Measurements from ENCODE around the gene C6orf163. TPM values are rescaled to one million over a fixed set of nuclear protein-coding genes. Genes with fewer than 3 reads are reported as not detected.

The C6orf163 gene
- total RNA-seq, 2 experiments from 2014 or later: 2.0 to 2.3 TPM

DNA sequence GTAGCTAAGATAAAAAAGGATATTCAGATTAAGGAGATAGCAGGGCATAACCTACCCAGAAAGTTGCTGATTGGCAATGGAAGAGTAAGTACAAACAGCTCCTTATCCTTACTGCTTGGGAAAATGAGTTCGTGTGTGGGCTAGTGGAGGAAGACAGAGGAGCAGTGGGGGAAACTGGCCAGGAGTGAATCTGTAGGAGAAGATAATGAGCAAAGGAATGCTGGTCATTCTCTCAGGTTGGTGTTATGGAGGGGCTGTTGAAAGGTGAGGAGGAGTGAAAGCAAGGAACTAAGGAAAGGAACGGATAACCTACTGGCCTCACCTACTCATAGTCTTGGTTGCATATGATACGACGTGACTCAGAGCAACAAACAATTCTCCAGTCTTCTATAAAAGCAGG is 8.2 kb upstream of the C6orf163 start:
- Mint-ChIP-seq H3K36me3 (ENCODE audit: low read depth) (peaks cover 15% of the 10 kb centered on the region), H3K4me3 (no peak overlapping the region), H3K27ac (no peak overlapping the region), H3K9me3 (peaks cover 14% of the 10 kb centered on the region), H3K27me3 (no peaks in the 10 kb centered on the region), H3K4me1 (peaks cover 21% of the 10 kb centered on the region)
- no peak for DNase-seq
- ChIA-PET CTCF (interaction anchor here (1.1 to 1.3 kb wide), 2 partner anchors 10 to 14 kb away, joined by 3 read pairs; partner anchors contain the start of gene SMIM8), POLR2A (no interaction called here)

GRCh38 chr6:87340230-87340629 is 4.4 kb upstream of the C6orf163 start:
- Mint-ChIP-seq H3K36me3 (ENCODE audit: low read depth) (no peaks in the 10 kb centered on the region), H3K4me1 (no peaks in the 10 kb centered on the region), H3K9me3 (no peaks in the 10 kb centered on the region), H3K27ac (no peak overlapping the region), H3K4me3 (no peak overlapping the region), H3K27me3 (no peaks in the 10 kb centered on the region)
- ChIA-PET CTCF (no interaction called here), POLR2A (no interaction called here)
- no peak for DNase-seq

- no peaks in the 10 kb centered on the region for H3K4me1 Mint-ChIP-seq
- H3K36me3 Mint-ChIP-seq (ENCODE audit: low read depth): no peaks in the 10 kb centered on the region
- no peak overlapping the region for H3K4me3 Mint-ChIP-seq
- no peak for DNase-seq
- ChIA-PET CTCF (no interaction called here), POLR2A (no interaction called here)
- no peak overlapping the region for H3K27ac Mint-ChIP-seq
- H3K9me3 Mint-ChIP-seq: no peaks in the 10 kb centered on the region
- H3K27me3 Mint-ChIP-seq: no peaks in the 10 kb centered on the region
Observed at GRCh38 chr6:87341158-87341557, 3.5 kb upstream of the C6orf163 start.

DNA sequence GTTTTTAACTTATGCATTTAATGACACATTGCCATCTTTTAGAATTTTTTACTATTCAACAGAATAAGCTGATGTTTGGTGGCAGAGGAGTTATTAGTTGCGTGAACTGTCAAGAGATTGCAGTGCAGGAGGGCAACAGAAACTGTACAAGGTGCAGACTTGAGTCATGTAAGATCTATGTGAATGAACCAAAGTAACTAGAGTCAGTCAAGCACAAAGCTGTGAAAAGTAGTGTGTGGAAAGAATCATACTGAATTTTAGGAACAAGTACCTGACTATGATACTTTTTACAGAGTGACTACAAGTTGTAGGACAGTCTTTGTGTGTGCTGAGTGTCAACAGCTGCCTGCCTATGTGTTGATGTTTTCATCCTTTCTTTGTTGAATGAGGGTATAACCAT is 2.7 kb upstream of the C6orf163 start:
- H3K36me3 Mint-ChIP-seq (ENCODE audit: low read depth): no peaks in the 10 kb centered on the region
- H3K4me1 Mint-ChIP-seq: no peaks in the 10 kb centered on the region
- no peak for DNase-seq
- no peak overlapping the region for H3K27ac Mint-ChIP-seq
- no peaks in the 10 kb centered on the region for H3K27me3 Mint-ChIP-seq
- ChIA-PET CTCF (interaction anchor here (0.8 kb wide), 1 partner anchor 34 kb away, joined by 4 read pairs; no protein-coding TSS in a partner anchor), POLR2A (no interaction called here)
- no peaks in the 10 kb centered on the region for H3K9me3 Mint-ChIP-seq
- H3K4me3 Mint-ChIP-seq: no peak overlapping the region

- Mint-ChIP-seq H3K27me3 (no peaks in the 10 kb centered on the region), H3K27ac (no peak overlapping the region), H3K36me3 (ENCODE audit: low read depth) (no peaks in the 10 kb centered on the region), H3K9me3 (no peaks in the 10 kb centered on the region), H3K4me3 (no peak overlapping the region), H3K4me1 (no peaks in the 10 kb centered on the region)
- POLR2A ChIA-PET: no interaction called here
- CTCF ChIA-PET: interaction anchor here (0.8 kb wide), 1 partner anchor 33 kb away, joined by 4 read pairs; no protein-coding TSS in a partner anchor
- DNase-seq: no peak
Observed at GRCh38 chr6:87342829-87343228, 1.8 kb upstream of the C6orf163 start.

DNA sequence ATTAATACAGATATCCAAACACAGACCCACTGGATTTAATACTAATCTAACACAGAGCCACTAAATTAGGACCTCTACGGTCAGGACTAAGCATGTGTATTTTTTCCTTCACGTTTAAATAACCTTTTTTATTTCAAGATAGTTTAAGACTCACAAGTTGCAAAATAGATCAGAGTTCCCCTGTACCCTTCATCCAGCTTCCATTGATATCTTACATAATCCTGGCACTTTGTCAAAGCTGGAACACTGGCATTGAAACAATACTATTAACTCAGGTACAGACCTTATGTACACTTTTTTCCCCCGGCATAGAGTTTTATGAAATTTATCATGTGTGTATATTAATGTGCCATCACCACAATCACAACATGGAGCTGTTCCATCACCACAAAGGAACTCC is 2.1 kb downstream of the C6orf163 start:
- CTCF ChIA-PET: interaction anchor here (1.1 kb wide), 1 partner anchor 11 kb away, joined by 3 read pairs; no protein-coding TSS in a partner anchor
- POLR2A ChIA-PET: no interaction called here
- no peaks in the 10 kb centered on the region for H3K9me3 Mint-ChIP-seq
- no peaks in the 10 kb centered on the region for H3K27me3 Mint-ChIP-seq
- H3K4me3 Mint-ChIP-seq: no peak overlapping the region
- H3K27ac Mint-ChIP-seq: no peak overlapping the region
- DNase-seq: no peak
- H3K4me1 Mint-ChIP-seq: no peaks in the 10 kb centered on the region
- no peaks in the 10 kb centered on the region for H3K36me3 Mint-ChIP-seq (ENCODE audit: low read depth)

GRCh38 chr6:87349896-87350295 is 5.3 kb downstream of the C6orf163 start:
- no peak for DNase-seq
- Mint-ChIP-seq H3K9me3 (no peaks in the 10 kb centered on the region), H3K27ac (no peak overlapping the region), H3K36me3 (ENCODE audit: low read depth) (no peaks in the 10 kb centered on the region), H3K4me1 (no peaks in the 10 kb centered on the region), H3K27me3 (no peaks in the 10 kb centered on the region), H3K4me3 (no peak overlapping the region)
- CTCF ChIA-PET: no interaction called here
- POLR2A ChIA-PET: no interaction called here

DNA sequence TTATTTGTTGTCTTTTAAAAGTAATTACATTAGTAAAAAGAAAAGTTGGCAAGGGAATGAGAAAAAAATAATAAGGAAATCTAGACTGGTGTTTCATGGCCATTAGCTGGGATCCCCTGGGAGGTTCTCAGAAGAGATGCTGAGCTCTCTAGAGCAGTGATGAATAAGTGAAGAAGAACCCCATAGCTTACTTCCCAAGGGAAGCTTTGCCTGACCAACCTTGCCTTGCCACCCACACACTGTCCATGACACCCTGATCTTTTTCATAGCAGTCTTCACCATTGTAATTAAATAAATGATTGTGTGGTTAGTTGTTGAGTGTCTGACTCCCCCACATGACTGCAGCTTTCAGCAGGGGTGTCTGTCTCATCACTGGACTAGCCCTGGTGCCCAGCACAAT is 5.9 kb downstream of the C6orf163 start:
- Mint-ChIP-seq H3K9me3 (no peaks in the 10 kb centered on the region), H3K27ac (no peak overlapping the region), H3K36me3 (ENCODE audit: low read depth) (no peaks in the 10 kb centered on the region), H3K27me3 (no peaks in the 10 kb centered on the region), H3K4me3 (no peak overlapping the region), H3K4me1 (no peaks in the 10 kb centered on the region)
- POLR2A ChIA-PET: no interaction called here
- no peak for DNase-seq
- CTCF ChIA-PET: no interaction called here

DNA sequence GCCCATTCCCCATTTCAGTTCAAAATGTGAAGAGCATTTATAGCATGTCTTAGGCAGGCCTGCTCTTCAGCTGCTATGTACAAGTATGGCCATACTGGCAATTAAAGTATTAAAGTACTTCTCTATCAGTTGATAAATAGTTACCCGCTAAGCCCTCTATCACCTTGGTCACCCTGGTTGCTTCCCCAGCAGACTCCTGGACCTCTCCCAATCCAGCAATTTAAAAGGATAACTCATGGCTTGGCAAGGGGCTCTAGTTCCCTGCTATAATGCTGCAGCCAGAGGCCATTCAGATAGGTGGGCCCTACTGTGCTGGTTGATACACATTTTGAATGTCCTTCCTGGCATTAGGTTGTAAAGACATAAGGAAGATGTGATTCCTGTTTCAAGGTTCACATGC is 7.0 kb downstream of the C6orf163 start:
- H3K27me3 Mint-ChIP-seq: no peaks in the 10 kb centered on the region
- H3K9me3 Mint-ChIP-seq: no peaks in the 10 kb centered on the region
- no peaks in the 10 kb centered on the region for H3K4me1 Mint-ChIP-seq
- DNase-seq: no peak
- H3K4me3 Mint-ChIP-seq: no peak overlapping the region
- H3K36me3 Mint-ChIP-seq (ENCODE audit: low read depth): no peaks in the 10 kb centered on the region
- no peak overlapping the region for H3K27ac Mint-ChIP-seq
- CTCF ChIA-PET: no interaction called here
- POLR2A ChIA-PET: no interaction called here

DNA sequence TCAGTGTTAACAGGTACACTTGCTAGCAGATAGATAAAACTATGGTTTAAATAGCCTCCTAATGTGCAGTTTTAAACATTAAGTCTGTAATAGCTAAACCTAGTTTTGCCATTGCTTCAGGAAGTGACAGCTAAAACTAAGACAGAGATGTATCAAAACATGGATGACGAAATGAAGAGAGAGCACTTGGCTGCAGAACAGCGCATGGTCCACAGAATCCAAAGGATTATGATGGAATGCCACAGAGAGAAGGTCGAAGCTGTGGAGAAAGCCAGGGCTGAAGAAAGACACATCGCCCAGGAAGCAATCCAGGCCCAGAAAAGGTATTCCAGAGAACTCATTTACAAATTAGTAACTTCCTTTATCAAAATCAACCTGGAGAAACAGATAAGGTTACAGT is 11.6 kb downstream of the C6orf163 start:
- POLR2A ChIA-PET: no interaction called here
- CTCF ChIA-PET: no interaction called here
- Mint-ChIP-seq H3K9me3 (no peaks in the 10 kb centered on the region), H3K4me3 (no peak overlapping the region), H3K4me1 (no peaks in the 10 kb centered on the region), H3K27me3 (no peaks in the 10 kb centered on the region), H3K36me3 (ENCODE audit: low read depth) (no peaks in the 10 kb centered on the region), H3K27ac (no peak overlapping the region)
- DNase-seq: no peak

DNA sequence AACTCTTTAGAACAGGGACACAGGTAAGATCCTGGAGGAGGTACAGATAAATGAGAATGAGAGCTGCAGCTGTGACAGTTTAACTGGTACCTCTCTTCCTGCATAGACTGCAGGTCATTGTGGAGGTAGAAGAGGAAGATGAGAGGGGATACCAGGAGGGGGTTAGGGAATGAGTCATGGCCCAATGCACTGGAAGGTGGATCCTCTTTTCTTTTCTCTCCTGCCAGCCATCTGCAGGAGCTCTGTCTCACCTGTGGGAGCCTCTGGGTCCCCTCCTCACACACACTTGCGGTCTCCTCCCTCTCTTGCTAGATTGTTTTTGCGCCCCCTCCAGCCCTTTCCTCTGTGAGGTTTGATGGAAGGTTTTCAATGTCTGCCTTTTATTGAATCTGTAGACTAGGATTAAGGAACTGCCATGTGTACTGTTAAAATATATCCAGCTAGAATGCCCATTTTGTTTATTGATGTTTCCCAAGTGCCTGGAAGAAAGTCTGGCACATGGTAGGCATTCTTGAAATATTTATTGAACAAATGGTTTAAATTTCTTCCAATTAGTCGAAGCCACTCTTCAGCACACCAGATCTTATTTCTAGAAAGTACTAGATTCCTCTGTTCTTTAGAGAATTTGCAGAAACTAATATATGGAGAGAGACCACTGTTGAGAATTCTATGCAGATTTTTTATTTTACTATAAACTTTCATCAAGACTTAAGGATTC is 13.0 kb downstream of the C6orf163 start:
- no peaks in the 10 kb centered on the region for H3K36me3 Mint-ChIP-seq (ENCODE audit: low read depth)
- no peak overlapping the region for H3K27ac Mint-ChIP-seq
- no peak for DNase-seq
- no peak overlapping the region for H3K4me3 Mint-ChIP-seq
- ChIA-PET CTCF (interaction anchor here (0.8 kb wide), 1 partner anchor 36 kb away, joined by 3 read pairs; no protein-coding TSS in a partner anchor), POLR2A (interaction anchor here (0.6 kb wide), 1 partner anchor 607 kb away, joined by 3 read pairs; no protein-coding TSS in a partner anchor)
- no peaks in the 10 kb centered on the region for H3K4me1 Mint-ChIP-seq
- H3K9me3 Mint-ChIP-seq: no peaks in the 10 kb centered on the region
- no peaks in the 10 kb centered on the region for H3K27me3 Mint-ChIP-seq

GRCh38 chr6:87364602-87365252 is 20.1 kb downstream of the C6orf163 start:
- Mint-ChIP-seq H3K27ac (no peak overlapping the region), H3K27me3 (no peaks in the 10 kb centered on the region), H3K36me3 (ENCODE audit: low read depth) (no peaks in the 10 kb centered on the region), H3K4me1 (no peaks in the 10 kb centered on the region), H3K4me3 (no peak overlapping the region), H3K9me3 (peaks cover 9% of the 10 kb centered on the region)
- DNase-seq: no peak
- CTCF ChIA-PET: interaction anchor here (0.7 to 1.0 kb wide), 2 partner anchors 9 to 1944 kb away, joined by 3 to 4 read pairs; no protein-coding TSS in a partner anchor
- POLR2A ChIA-PET: no interaction called here

DNA sequence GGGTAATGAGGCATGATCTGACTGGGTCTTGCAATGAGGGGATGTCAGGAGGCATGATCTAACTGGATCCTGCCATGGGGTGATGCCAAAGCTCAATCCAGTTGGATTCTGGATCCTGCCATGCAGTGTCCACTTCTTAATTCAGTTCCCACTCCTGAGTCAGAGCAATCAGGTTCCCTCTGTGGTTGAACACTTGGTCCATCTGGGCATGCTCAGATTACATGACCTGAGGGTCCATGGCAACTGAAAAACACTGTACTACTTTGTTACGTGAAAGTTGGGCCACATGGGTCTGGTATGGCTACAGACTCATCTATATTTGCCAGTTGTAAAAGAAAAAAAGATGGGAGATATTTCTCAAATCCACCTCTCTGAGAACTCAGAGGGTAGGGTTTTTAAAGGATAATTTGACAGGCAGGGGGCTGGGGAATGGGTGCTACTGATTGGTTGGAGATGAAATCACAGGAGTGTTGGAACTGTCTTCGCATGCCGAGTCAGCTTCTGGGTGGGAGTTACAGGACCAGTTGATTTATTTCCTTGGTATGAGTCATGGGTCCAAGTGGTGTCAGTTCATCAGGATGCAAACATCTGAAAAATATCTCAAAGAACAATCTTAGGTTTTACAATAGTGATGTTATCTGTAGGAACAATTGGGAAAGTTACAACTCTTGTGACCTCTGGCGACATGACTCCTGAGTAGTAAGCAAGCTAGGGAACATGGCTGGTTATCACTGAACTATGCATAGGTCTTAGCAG is 21.6 kb downstream of the C6orf163 start:
- no peak for DNase-seq
- Mint-ChIP-seq H3K36me3 (ENCODE audit: low read depth) (no peaks in the 10 kb centered on the region), H3K27me3 (no peaks in the 10 kb centered on the region), H3K4me3 (no peak overlapping the region), H3K4me1 (no peaks in the 10 kb centered on the region), H3K27ac (no peak overlapping the region), H3K9me3 (peaks cover 12% of the 10 kb centered on the region)
- POLR2A ChIA-PET: no interaction called here
- CTCF ChIA-PET: no interaction called here
